ENCODE measurements around the gene NRL. TPM values are rescaled to one million over a fixed set of nuclear protein-coding genes. Genes with fewer than 3 reads are reported as not detected.

Gene NRL
- total RNA-seq, 1 donor from 2014 or later: 1.2 TPM

DNA sequence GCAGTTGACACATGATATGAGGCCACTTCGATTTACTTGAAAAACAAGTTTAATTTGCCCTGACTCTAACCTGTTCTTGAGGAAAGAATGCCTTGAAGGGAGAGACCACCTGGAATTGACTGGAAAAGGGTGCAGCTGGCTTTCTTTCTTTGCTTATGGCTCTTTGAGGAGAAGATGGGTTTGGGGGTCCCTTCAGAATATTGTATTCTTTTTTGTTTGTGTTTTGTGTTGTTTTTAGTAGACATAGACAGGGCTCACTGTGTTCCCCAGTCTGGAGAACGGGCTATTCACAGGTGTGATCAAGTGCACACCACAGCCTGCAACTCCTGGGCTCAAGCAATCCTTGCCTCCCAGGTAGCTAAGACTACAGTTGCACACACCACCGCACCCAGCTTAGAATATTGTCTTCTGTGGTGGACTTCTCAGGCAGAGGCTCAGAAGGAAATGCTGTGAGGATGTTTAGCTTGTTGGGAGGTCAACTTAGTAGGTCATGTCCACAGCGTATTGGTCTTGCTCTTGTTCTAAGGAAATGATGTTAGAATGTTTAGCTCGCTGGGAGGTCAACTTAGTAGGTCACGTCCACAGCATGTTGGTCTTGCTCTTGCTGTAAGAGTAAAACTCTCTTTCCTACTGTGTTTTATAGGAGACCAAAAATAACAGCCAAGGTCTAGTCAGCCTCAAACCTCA, 1.5 kb upstream of the NRL start:
- no peak for DNase-seq (ENCODE audit: low read depth)
- H3K4me3 ChIP-seq (ENCODE audit: low read depth, low read length): peak overlapping the region; percentile 68
- TF ChIP-seq, protein P1, sequence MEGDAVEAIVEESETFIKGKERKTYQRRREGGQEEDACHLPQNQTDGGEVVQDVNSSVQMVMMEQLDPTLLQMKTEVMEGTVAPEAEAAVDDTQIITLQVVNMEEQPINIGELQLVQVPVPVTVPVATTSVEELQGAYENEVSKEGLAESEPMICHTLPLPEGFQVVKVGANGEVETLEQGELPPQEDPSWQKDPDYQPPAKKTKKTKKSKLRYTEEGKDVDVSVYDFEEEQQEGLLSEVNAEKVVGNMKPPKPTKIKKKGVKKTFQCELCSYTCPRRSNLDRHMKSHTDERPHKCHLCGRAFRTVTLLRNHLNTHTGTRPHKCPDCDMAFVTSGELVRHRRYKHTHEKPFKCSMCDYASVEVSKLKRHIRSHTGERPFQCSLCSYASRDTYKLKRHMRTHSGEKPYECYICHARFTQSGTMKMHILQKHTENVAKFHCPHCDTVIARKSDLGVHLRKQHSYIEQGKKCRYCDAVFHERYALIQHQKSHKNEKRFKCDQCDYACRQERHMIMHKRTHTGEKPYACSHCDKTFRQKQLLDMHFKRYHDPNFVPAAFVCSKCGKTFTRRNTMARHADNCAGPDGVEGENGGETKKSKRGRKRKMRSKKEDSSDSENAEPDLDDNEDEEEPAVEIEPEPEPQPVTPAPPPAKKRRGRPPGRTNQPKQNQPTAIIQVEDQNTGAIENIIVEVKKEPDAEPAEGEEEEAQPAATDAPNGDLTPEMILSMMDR (conservative IDR thresholded peaks at IDR 0.05; ENCODE audit: low read depth, low read length): no peak

GRCh38 chr14:24115422-24116127, 826 bp upstream of the NRL start:
- DNase-seq (ENCODE audit: low read depth): no peak
- TF ChIP-seq, protein P1 (conservative IDR thresholded peaks at IDR 0.05; ENCODE audit: low read depth, low read length): no peak
- peak overlapping the region; percentile 68 for H3K4me3 ChIP-seq (ENCODE audit: low read depth, low read length)

DNA sequence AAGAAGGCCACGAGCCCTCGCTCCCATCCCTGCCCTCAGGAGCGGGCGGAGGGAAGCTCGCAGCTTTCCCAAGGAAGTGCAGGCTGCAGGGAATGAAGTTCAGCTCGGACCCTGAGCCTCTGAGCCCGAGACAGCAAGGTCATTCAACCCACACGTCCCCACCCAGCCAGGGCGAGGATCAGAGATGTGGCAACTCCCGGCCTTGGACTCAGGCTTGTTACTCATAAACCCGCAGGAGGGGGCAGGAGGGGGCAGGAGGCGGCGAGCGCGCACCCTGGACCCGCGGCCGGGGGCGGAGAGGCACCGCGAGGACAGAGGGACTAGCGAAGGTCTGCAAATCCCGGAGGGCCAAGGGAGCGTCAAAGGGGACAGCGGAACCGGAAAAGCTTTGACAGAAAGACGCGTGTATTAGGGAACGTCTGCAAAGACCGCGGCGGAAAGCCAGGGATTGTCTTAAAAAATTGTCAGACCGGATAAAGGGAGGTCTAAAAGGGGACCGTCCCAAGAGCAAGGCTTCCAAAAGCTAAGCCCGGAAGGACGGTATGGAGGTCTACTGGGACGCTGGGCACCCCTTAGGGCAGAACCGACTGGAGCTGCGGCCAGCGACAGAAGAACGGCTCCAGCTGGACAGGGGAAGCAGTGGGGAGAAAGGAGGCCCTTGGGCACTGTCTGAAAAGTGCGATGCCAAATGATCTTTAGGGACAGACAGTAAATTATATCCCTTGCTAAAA, 783 bp downstream of the NRL start:
- TF ChIP-seq, protein P1 (conservative IDR thresholded peaks at IDR 0.05; ENCODE audit: low read depth, low read length): no peak
- peak overlapping the region; percentile 68 for H3K4me3 ChIP-seq (ENCODE audit: low read depth, low read length)
- peak; percentile 82 for DNase-seq (ENCODE audit: low read depth)

GRCh38 chr14:24113379-24113800, 1.4 kb downstream of the NRL start:
- H3K4me3 ChIP-seq (ENCODE audit: low read depth, low read length): peak overlapping the region; percentile 68
- TF ChIP-seq, protein P1 (conservative IDR thresholded peaks at IDR 0.05; ENCODE audit: low read depth, low read length): no peak

GRCh38 chr14:24110523-24110922, 4.2 kb downstream of the NRL start:
- H3K4me3 ChIP-seq (ENCODE audit: low read depth, low read length): no peak overlapping the region
- no peak for DNase-seq (ENCODE audit: low read depth)
- TF ChIP-seq, protein P1 (conservative IDR thresholded peaks at IDR 0.05; ENCODE audit: low read depth, low read length): no peak

More at GRCh38 chr14:24113379-24113800, 1.4 kb downstream of the NRL start:
- no peak for DNase-seq (ENCODE audit: low read depth)

- H3K4me3 ChIP-seq (ENCODE audit: low read depth, low read length): no peak overlapping the region
- DNase-seq (ENCODE audit: low read depth): no peak
- TF ChIP-seq, protein P1 (conservative IDR thresholded peaks at IDR 0.05; ENCODE audit: low read depth, low read length): no peak
Measured at GRCh38 chr14:24110060-24110459, 4.7 kb downstream of the NRL start.
